PC-3 (cell line): ENCODE data around the gene FOXK2.

Experiments
- CTCF ChIP-seq: fragments of 300-600 bp; sonication (generic); conservative IDR thresholded peaks from 2 replicates; pipeline ENCODE4 v1.5.1; 2017; ENCODE audit warnings: antibody characterized with exemption, low read depth, mild to moderate bottlenecking, low read length
- EZH2 ChIP-seq: fragments of 300-600 bp; sonication (generic); IDR thresholded peaks from one replicate; pipeline ENCODE4 v1.6.1; 2017; ENCODE audit warnings: antibody characterized with exemption, mild to moderate bottlenecking, low read length; ENCODE audit not compliant: unreplicated experiment

GRCh38 chr17:82596837-82597672 is 77.5 kb downstream of the FOXK2 start:
- TF ChIP-seq EZH2 (no peak), CTCF (no peak)
